Endothelial cell (in vitro differentiated cells): Measurements from ENCODE around the gene KIAA1217. TPM values are rescaled to one million over a fixed set of nuclear protein-coding genes. Genes with fewer than 3 reads are reported as not detected.

ENCODE experiments used
- DNase-seq: peaks from one replicate; pipeline ENCODE4 v3.0.0; 2021; ENCODE audit warnings: low spot score
- H3K27ac Mint-ChIP-seq: one replicate; pipeline ENCODE4 v1.8.0; 2021; ENCODE audit warnings: mixed read lengths, inconsistent platforms; ENCODE audit not compliant: unreplicated experiment
- H3K27me3 Mint-ChIP-seq: one replicate; pipeline ENCODE4 v1.8.0; 2021; ENCODE audit warnings: mild to moderate bottlenecking, moderate library complexity, mixed read lengths, inconsistent platforms; ENCODE audit not compliant: unreplicated experiment
- H3K36me3 Mint-ChIP-seq: one replicate; pipeline ENCODE4 v1.8.0; 2021; ENCODE audit warnings: mild to moderate bottlenecking, low read depth, mixed read lengths, inconsistent platforms; ENCODE audit not compliant: unreplicated experiment
- H3K4me1 Mint-ChIP-seq: one replicate; pipeline ENCODE4 v1.8.0; 2021; ENCODE audit warnings: mild to moderate bottlenecking, mixed read lengths, inconsistent platforms; ENCODE audit not compliant: unreplicated experiment
- H3K4me3 Mint-ChIP-seq: one replicate; pipeline ENCODE4 v1.8.0; 2021; ENCODE audit warnings: mild to moderate bottlenecking, mixed read lengths, inconsistent platforms; ENCODE audit not compliant: unreplicated experiment
- H3K9me3 Mint-ChIP-seq: one replicate; pipeline ENCODE4 v1.8.0; 2021; ENCODE audit warnings: mixed read lengths, inconsistent platforms; ENCODE audit not compliant: unreplicated experiment
- CTCF ChIP-seq: fragments of 200-600 bp; sonication (generic); IDR thresholded peaks from one replicate; pipeline ENCODE4 v1.5.0; 2021; ENCODE audit warnings: antibody characterized with exemption; ENCODE audit not compliant: unreplicated experiment
- total RNA-seq: library from RNA; stranded (reverse); fragmentation: NEBNext Ultra II Directional; extraction: Animal tissue kit (Norgen Biotek cat#: 25700); gene quantifications from one replicate; pipeline ENCODE4 v1.2.1, GENCODE V29; 2021; ENCODE audit not compliant: unreplicated experiment

The KIAA1217 gene
- total RNA-seq, 1 donor from 2014 or later: 70.8 TPM

DNA sequence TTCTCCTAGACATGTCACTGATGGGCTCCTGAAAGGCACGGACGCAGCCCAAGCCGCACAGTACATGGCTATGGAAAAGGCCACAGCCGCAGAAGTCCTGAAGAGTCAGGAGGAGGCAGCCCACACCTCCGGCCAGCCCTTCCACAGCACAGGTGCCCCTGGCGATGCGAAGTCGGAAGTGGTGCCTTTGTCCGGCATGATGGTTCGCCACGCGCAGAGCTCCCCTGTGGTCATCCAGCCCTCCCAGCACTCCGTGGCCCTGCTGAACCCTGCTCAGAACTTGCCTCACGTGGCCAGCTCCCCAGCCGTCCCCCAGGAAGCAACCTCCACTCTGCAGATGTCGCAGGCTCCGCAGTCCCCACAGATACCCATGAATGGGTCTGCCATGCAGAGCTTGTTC, 315.4 kb downstream of the KIAA1217 start:
- Mint-ChIP-seq H3K27me3 (peaks cover 3% of the 10 kb centered on the region), H3K36me3 (peaks cover 28% of the 10 kb centered on the region), H3K27ac (no peak overlapping the region), H3K9me3 (no peaks in the 10 kb centered on the region), H3K4me1 (peaks cover 4% of the 10 kb centered on the region), H3K4me3 (no peak overlapping the region)
- no peak for TF ChIP-seq CTCF
- DNase-seq: no peak

- Mint-ChIP-seq H3K4me1 (no peaks in the 10 kb centered on the region), H3K36me3 (peaks cover 38% of the 10 kb centered on the region), H3K27me3 (no peaks in the 10 kb centered on the region), H3K27ac (no peak overlapping the region), H3K9me3 (no peaks in the 10 kb centered on the region), H3K4me3 (no peak overlapping the region)
- no peak for TF ChIP-seq CTCF
- no peak for DNase-seq
Measured at GRCh38 chr10:24526085-24526649, 317.2 kb downstream of the KIAA1217 start.

GRCh38 chr10:24528946-24529345, 320.0 kb downstream of the KIAA1217 start:
- H3K36me3 Mint-ChIP-seq: peaks cover 50% of the 10 kb centered on the region

GRCh38 chr10:24531439-24531838, 322.5 kb downstream of the KIAA1217 start:
- no peaks in the 10 kb centered on the region for H3K4me1 Mint-ChIP-seq
- no peak overlapping the region for H3K27ac Mint-ChIP-seq
- H3K4me3 Mint-ChIP-seq: no peak overlapping the region
- TF ChIP-seq CTCF: no peak
- H3K27me3 Mint-ChIP-seq: peaks cover 2% of the 10 kb centered on the region
- peaks cover 44% of the 10 kb centered on the region for H3K36me3 Mint-ChIP-seq
- no peaks in the 10 kb centered on the region for H3K9me3 Mint-ChIP-seq
- DNase-seq: no peak

More at GRCh38 chr10:24528946-24529345, 320.0 kb downstream of the KIAA1217 start:
- no peaks in the 10 kb centered on the region for H3K4me1 Mint-ChIP-seq
- no peak overlapping the region for H3K4me3 Mint-ChIP-seq
- no peaks in the 10 kb centered on the region for H3K9me3 Mint-ChIP-seq
- no peak for TF ChIP-seq CTCF
- DNase-seq: no peak
- no peak overlapping the region for H3K27ac Mint-ChIP-seq
- no peaks in the 10 kb centered on the region for H3K27me3 Mint-ChIP-seq

DNA sequence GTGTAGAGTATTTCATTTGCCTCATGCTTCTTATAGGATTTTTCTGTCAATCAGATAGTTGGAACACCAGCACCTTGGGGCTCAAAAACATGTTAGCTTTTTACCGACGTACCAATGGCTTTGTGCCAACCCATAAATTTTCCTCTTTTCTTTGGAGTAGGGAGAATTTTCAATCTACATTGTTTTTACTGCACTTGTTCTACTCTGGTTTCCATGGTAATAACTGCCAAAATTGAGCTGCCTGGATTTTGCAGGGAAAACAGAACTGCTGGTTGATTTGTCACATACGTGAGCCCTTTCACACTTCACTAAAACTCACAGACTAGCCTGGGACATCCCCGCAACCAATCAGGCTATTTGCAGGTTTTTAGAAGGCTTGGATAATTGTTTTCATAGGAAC, 325.0 kb downstream of the KIAA1217 start:
- Mint-ChIP-seq H3K27me3 (peaks cover 2% of the 10 kb centered on the region), H3K27ac (no peak overlapping the region), H3K9me3 (no peaks in the 10 kb centered on the region), H3K36me3 (peaks cover 52% of the 10 kb centered on the region), H3K4me1 (no peaks in the 10 kb centered on the region), H3K4me3 (no peak overlapping the region)
- no peak for DNase-seq
- no peak for TF ChIP-seq CTCF
